OCI-LY3 (cell line): ENCODE results near the gene DMGDH.

Experiments used
- H2AFZ ChIP-seq: fragments of 200-600, 300-600 bp; shearing (Covaris generic); 2 replicates; pipeline ENCODE4 v1.6.0; 2014; ENCODE audit warnings: antibody characterized with exemption, low read depth, low read length
- H3K27ac ChIP-seq: fragments of 200-600, 300-600 bp; sonication (generic); 2 replicates; pipeline ENCODE4 v1.5.1; 2014; ENCODE audit warnings: mild to moderate bottlenecking, low read length, moderate library complexity, mixed read lengths
- H3K27me3 ChIP-seq: fragments of 200-600, 300-600 bp; sonication (generic); 2 replicates; pipeline ENCODE4 v1.6.1; 2014; ENCODE audit warnings: low read depth, low read length, mixed read lengths
- H3K36me3 ChIP-seq: fragments of 200-600, 300-600 bp; sonication (generic); replicated peaks from 2 replicates; pipeline ENCODE3; 2014; ENCODE audit warnings: low read depth, low read length, mixed read lengths
- H3K4me1 ChIP-seq: fragments of 300-600, 200-600 bp; sonication (generic); 2 replicates; pipeline ENCODE4 v1.6.1; 2014; ENCODE audit warnings: low read length, mixed read lengths
- H3K4me2 ChIP-seq: fragments of 200-600, 300-600 bp; sonication (generic); 2 replicates; pipeline ENCODE4 v1.6.1; 2014; ENCODE audit warnings: low read length, mixed read lengths
- H3K4me3 ChIP-seq: fragments of 300-600, 200-600 bp; sonication (generic); 2 replicates; pipeline ENCODE4 v1.5.1; 2014; ENCODE audit warnings: antibody characterized with exemption, mild to moderate bottlenecking, low read length, moderate library complexity
- H3K79me2 ChIP-seq: fragments of 300-600, 200-600 bp; shearing (Covaris generic); 2 replicates; pipeline ENCODE4 v1.6.1; 2014; ENCODE audit warnings: mild to moderate bottlenecking, low read length, mixed read lengths
- H3K9ac ChIP-seq: fragments of 300-600, 200-600 bp; shearing (Covaris generic); 2 replicates; pipeline ENCODE4 v1.6.0; 2014; ENCODE audit warnings: mild to moderate bottlenecking, low read length, moderate library complexity
- H3K9me3 ChIP-seq: fragments of 200-600, 300-600 bp; shearing (Covaris generic); 2 replicates; pipeline ENCODE4 v1.6.1; 2014; ENCODE audit warnings: low read length, mixed read lengths; ENCODE audit not compliant: insufficient read depth
- H4K20me1 ChIP-seq: fragments of 200-600, 300-600 bp; sonication (generic); 2 replicates; pipeline ENCODE4 v1.6.1; 2016; ENCODE audit warnings: low read length, mixed read lengths; ENCODE audit not compliant: insufficient read depth
- EZH2phosphoT487 ChIP-seq: fragments of 200-600 bp; shearing (Covaris generic); IDR thresholded peaks from 2 replicates; pipeline ENCODE4 v1.6.1; 2018; ENCODE audit warnings: antibody characterized with exemption, mixed run types, low read depth
- TF ChIP-seq, protein P1 (sequence below): fragments of 200-600, 300-600 bp; sonication (generic); IDR thresholded peaks from 2 replicates; pipeline ENCODE4 v1.5.1; 2014; ENCODE audit warnings: antibody characterized with exemption, low read length, low read depth

Gene DMGDH

DNA sequence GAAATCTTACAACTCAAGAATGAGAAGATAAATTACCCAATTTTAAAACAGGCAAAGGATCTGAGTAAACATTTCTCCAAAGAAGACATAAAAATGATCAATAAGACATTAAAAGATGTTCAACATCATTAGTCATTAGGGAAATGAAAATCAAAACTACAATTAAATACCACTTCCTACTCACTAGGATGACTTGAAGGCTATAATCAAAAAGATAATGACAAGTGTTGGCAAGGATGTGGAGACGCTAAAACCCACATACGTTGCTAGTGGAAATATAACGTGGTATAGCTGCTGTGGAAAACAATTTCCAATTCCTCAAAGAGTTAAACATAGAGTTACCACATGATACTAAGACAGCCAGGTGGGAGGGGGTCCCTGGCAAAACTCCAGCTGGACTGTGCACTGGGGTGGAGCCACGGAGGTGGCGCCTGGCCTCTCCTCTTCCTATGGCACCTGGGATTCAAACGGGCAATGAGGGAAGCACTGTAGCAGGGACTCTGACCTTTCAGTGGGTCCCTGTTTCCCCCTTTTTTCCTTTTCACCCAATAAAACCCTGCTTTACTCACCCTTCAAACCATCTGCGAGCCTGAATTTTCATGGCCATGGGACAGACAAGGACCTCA is 90.2 kb downstream of the DMGDH start:
- no peaks in the 10 kb centered on the region for H3K27me3 ChIP-seq
- no peak overlapping the region for H2AFZ ChIP-seq
- 0 out of 2 replicates have a peak, but pooled peaks cover 3% of the 10 kb centered on the region for H3K9me3 ChIP-seq
- H3K4me1 ChIP-seq, result peaks cover 61% of the 10 kb centered on the region
- peaks cover 21% of the 10 kb centered on the region for H3K36me3 ChIP-seq
- TF ChIP-seq EZH2phosphoT487, result no peak
- TF ChIP-seq, protein P1, sequence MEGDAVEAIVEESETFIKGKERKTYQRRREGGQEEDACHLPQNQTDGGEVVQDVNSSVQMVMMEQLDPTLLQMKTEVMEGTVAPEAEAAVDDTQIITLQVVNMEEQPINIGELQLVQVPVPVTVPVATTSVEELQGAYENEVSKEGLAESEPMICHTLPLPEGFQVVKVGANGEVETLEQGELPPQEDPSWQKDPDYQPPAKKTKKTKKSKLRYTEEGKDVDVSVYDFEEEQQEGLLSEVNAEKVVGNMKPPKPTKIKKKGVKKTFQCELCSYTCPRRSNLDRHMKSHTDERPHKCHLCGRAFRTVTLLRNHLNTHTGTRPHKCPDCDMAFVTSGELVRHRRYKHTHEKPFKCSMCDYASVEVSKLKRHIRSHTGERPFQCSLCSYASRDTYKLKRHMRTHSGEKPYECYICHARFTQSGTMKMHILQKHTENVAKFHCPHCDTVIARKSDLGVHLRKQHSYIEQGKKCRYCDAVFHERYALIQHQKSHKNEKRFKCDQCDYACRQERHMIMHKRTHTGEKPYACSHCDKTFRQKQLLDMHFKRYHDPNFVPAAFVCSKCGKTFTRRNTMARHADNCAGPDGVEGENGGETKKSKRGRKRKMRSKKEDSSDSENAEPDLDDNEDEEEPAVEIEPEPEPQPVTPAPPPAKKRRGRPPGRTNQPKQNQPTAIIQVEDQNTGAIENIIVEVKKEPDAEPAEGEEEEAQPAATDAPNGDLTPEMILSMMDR, result no peak
- H3K27ac ChIP-seq, result peak overlapping the region; percentile 74
- no peaks in the 10 kb centered on the region for H4K20me1 ChIP-seq
- peak overlapping the region; percentile 20; the same call in 1 of the 2 replicates for H3K4me2 ChIP-seq
- H3K79me2 ChIP-seq, result peaks cover 60% of the 10 kb centered on the region
- no peak overlapping the region for H3K9ac ChIP-seq
- no peak overlapping the region for H3K4me3 ChIP-seq

DNA sequence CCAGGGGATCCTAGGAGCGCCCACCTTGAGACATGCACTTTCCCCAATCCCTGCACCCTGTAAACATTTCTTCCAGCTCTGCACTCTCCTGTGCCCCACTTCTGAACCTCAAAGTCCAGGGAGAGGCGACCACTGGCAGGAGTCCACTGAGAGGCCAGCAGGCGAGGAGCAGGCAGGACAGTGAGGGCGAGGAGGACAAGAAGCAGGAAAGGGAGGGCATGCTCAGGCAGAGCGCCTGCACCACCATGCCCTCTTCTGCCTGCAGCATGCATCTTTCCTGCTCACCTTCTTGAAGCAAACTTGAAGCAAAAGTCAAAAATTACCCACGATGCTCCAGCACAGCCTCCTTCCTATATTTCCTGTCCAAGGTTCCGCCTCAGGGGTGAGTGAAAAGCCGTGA is 94.4 kb downstream of the DMGDH start:
- Histone ChIP-seq H3K27ac (no peak overlapping the region), H4K20me1 (peaks cover 6% of the 10 kb centered on the region), H3K4me1 (peaks cover 39% of the 10 kb centered on the region), H3K4me2 (no peak overlapping the region), H3K27me3 (no peaks in the 10 kb centered on the region), H3K79me2 (peaks cover 48% of the 10 kb centered on the region), H3K9me3 (0 out of 2 replicates have a peak, but pooled peaks cover 3% of the 10 kb centered on the region), H2AFZ (no peak overlapping the region), H3K9ac (no peak overlapping the region), H3K36me3 (peaks cover 14% of the 10 kb centered on the region), H3K4me3 (no peak overlapping the region)
- TF ChIP-seq, protein P1, result no peak
- no peak for TF ChIP-seq EZH2phosphoT487

DNA sequence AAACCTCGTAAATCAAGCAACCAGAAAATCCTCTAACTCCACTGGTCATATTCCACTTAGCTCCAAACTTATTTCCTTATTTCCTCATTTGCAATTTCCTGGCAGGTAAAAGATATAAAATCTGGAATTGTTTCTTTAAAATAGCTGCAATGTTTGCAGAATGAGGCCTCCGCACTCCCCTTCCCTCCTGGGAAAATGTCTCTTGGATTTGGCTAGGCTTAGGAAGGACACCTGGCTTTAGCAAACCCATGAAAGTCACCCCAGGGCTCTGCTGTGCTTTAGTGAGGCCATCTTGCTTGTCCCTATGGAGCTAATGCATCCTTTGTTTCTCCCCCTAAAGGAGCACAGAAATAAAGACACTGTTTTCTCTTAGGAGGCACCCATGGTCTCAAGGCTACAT is 94.9 kb downstream of the DMGDH start:
- H3K27me3 ChIP-seq, result no peaks in the 10 kb centered on the region
- H3K27ac ChIP-seq, result no peak overlapping the region
- peaks cover 6% of the 10 kb centered on the region for H4K20me1 ChIP-seq
- peaks cover 34% of the 10 kb centered on the region for H3K4me1 ChIP-seq
- TF ChIP-seq EZH2phosphoT487, result no peak
- TF ChIP-seq, protein P1, result no peak
- H3K4me2 ChIP-seq, result no peak overlapping the region
- H3K9me3 ChIP-seq, result 0 out of 2 replicates have a peak, but pooled peaks cover 3% of the 10 kb centered on the region
- no peak overlapping the region for H3K4me3 ChIP-seq
- H3K36me3 ChIP-seq, result peaks cover 12% of the 10 kb centered on the region
- H3K9ac ChIP-seq, result no peak overlapping the region
- H3K79me2 ChIP-seq, result peaks cover 46% of the 10 kb centered on the region
- H2AFZ ChIP-seq, result no peak overlapping the region

DNA sequence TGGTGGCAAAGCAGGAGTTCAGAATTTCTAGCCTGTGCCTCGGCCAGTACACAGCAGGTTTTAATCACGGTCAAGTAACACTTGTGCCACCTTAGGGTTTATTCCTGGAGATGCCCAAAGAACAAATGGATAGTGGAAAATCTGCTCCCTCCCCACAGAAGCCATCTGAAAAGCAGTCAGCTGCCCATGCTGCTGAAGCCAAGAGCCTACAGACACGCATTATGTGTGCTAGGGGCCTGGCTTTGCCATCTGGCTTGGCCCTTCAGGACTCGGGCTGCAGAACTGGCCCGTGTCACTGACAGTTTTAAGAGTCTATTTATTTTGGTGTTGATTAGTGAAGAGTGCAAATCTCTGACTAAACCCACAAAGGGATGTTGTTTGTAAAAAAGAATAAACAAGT is 95.5 kb downstream of the DMGDH start:
- Histone ChIP-seq H3K36me3 (peaks cover 6% of the 10 kb centered on the region), H4K20me1 (peaks cover 6% of the 10 kb centered on the region), H3K4me3 (no peak overlapping the region), H3K4me2 (no peak overlapping the region), H3K9ac (no peak overlapping the region), H3K4me1 (peaks cover 28% of the 10 kb centered on the region), H3K79me2 (peaks cover 40% of the 10 kb centered on the region), H3K27ac (no peak overlapping the region), H3K9me3 (0 out of 2 replicates have a peak, but pooled peaks cover 3% of the 10 kb centered on the region), H2AFZ (no peak overlapping the region), H3K27me3 (no peaks in the 10 kb centered on the region)
- no peak for TF ChIP-seq EZH2phosphoT487
- TF ChIP-seq, protein P1, result no peak
